Kidney glomerular epithelial cell (primary cell): ENCODE measurements around the gene CYB5R4.
"Not testable (repeated sequence)": the region's sequence is repeated elsewhere in the genome, so short reads cannot be mapped to it uniquely, and the experiment has no call there.

Source experiments
- DNase-seq: peaks from one replicate; lab custom pipeline; 2025; lab: John Stamatoyannopoulos, UW

The CYB5R4 gene

DNA sequence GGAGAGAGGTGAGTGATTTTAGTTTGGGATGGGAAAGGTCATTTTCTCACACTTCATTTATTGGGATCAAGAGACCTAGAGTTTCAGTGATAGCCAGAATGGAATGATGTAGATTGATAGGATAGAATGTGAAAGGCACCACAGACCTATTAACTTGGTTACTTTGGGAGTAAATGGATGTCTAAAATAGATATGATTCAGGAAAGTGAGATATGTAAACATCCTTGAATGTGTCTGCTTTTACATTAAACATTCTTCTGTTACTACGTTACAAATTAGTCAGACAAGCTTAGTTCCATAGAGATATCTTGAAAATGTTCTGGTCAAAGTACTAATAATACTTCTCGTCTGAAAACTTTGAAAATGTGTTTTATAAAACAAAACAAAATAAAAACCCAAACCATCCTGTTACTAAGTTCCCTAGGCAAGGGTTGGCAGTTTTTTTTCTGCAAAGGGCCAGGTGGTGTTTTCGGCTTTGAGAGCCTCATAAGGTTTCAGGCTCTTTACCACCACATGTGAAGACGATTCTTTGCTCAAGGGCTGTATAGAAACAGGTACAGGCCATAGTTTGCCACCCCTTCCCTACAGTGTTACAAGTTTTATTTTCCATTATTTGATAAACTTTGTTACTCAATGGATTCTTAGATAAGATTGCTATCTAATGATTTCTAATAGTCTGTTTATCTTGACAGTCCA is 3.4 kb downstream of the CYB5R4 start:
- DNase-seq = no peak

DNA sequence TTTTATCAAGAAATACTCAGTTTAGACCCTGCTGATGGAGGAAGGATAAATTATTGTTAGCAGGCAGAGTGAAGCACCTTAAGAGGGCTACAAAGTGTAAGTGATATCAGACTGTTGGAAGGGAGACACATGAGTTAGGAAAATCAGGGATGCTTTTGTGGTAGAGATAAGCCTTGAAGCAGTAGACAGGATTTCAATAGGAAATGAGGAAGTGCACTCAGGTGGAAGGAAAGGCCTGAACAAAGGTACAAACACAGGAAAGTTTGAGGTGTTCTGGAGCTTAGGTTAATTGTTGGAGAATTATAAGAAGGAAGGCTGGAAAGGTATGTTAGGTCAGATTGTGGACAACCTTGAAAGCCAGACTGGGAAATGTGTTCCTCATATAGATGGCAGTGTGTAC is 7.6 kb downstream of the CYB5R4 start:
- DNase-seq = no peak

DNA sequence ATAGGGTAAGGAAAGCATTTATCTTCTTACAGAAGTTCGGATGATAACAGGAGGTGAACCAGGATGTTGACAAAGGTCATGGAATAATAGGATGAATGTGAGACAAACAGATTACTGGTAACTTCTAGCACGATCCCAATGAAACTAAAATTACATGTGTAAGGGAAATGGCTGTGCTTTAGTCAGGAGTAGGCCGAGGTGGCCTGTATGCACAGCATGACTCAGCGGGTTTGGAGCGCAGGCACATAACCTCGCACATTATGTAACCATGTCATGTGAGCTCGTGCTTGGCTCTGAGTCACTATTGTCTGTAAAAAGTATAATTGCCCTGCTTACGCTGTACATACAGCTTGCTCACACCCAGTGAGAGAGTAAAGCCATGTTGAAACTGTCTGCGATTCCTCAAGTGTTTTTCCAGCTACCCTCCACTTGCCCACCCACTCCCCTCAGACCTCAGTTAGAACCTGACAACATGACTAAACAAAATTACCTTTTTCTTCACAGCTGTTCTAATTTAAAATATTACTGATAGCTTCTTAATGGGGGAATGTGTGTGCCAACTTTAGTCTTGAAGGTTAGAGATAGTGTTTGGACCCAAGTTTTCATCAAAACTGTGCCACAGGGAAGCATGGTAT is 8.2 kb downstream of the CYB5R4 start:
- DNase-seq = no peak

DNA sequence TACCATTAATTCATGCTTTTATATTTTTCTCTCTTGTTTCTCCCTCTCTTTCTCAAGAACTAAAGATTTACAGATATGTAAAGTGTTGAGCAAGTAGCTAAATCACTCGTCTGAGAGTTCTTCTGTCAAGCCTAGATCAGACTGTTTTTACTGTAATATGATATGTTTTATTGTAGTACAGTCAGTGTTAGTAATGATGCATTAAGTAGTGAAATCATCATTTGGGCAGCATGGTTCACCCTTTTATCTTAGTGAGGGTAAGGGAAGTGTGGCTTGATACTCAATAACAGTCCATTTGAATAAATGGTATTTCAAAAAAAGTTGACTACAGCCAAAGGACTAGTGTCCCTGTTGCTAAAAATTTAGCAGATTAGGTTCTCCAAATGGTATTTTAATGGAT is 9.2 kb downstream of the CYB5R4 start:
- peak; percentile 82 for DNase-seq

DNA sequence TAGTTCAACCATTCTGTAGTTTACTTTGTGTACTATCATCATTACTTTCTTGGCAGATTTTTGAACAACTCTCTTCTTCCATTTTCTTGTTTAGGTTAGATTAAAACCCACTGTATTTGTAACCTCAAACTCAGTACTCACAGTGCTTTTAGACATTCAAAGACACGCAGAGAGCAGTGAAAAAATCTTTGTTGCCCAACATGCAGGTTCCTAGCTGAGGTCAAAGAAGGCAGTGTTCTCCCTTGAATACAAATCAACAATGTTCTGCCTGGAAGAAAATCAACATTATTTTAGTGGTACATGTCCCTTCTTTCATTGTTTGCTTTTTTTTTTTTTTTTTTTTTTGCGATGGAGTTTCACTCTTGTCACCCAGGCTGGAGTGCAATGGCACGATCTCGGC is 11.2 kb downstream of the CYB5R4 start:
- no peak for DNase-seq

DNA sequence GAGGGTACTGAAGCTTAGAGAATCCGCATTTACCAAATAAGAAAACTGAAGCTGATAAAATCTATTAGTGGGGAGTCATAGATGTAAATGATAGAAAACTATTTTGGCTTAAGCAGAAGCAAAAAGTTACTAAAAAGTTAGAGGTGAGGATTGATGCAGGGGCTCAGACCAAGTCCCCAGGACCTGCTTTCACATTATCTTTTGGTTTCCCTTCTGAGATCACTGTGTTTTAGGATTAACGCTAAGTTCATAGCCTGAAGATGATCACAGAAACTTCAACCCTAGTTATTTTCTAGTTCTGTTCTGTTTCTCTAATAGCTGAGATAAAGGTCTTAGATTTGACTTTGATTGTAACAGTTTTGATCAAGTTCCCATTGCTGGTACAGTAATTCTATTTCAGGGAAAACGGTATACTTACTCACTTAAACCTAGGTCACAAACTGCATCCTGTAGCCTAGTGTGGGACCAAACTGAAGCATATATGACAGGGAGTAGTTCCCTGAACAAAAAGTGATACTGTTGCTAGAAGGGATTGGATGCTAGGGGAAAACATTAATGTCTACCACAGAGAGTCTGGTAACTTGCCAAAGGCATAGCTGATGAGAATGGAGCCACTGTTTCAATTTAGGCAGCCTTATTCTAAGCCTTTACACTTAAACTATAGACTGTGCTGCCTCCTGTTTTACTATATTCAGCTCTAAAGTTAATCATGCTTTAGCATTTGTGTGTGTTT is 13.1 kb downstream of the CYB5R4 start:
- DNase-seq = no peak

DNA sequence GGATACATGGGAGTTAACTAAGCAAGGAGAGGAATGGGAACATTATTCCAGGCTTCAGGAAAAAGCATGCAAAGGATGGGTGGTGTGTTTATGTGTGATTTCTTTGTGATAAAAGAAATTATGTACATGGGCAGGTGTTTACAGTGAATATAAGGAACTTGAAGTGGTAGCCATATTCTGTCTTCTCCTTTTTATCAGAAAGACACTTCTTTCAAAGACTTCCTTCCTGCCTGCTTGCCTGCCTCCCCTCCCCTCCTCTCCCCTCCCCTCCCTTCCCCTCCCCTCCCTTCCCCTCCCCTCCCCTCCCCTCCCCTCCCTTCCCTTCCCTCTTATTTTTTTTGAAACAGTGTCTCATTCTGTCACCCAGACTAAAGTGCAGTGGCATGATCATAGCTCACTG is 14.4 kb downstream of the CYB5R4 start:
- DNase-seq = no peak

DNA sequence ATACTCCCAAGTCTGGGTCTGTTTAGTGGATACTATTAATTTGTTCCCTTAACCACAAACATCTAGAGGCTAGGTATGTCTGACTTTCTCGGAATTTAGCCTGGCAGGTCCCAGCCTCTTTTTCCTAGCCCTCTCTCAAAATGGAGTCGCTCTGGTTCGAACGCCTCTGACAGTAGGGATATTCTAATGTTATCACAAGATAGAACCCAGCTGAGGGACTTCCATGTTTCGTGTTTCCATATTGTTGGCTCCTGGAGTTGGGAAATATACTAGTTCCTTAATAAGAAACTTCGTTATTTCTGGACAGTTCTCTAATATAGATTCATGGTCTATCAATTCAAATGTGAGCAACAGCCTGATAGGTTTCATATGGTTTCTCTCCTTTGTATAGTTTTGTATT is 16.4 kb downstream of the CYB5R4 start:
- DNase-seq = no peak

DNA sequence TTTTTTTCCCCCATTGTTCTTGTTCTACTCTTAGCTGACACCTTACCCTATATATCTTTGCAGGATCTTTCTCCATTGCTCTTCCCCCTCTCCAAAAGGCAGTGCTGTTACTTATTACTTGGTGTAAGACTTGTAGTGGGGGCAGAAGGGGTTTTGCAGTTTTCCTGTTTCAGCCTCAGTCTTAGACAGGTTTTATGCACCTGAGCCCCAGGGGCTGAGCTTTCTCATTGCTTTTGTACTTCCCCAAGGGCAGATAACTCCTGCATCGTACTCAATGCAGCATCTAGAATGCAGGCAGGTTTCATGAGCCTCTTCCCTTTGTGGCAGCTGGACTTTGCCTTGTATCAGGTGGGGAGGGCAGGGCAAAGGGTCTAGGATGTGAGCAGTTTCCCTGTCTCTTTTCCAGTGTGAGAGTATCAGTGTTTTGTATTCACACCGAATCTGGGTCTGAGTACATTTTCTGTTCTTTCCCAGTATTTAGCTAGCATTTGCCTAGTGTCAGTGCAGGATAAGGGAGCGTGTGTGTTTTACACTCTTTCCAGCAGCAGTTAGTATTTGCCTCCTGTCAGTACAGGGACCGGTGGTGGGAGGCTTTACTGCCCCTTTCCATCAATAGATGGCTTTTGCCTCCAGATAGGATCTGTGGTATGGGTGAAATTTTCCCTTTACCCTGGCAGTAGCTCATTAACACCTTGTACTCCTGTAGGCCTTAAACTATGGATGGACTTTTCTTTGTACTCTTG is 19.6 kb downstream of the CYB5R4 start:
- DNase-seq = no peak

DNA sequence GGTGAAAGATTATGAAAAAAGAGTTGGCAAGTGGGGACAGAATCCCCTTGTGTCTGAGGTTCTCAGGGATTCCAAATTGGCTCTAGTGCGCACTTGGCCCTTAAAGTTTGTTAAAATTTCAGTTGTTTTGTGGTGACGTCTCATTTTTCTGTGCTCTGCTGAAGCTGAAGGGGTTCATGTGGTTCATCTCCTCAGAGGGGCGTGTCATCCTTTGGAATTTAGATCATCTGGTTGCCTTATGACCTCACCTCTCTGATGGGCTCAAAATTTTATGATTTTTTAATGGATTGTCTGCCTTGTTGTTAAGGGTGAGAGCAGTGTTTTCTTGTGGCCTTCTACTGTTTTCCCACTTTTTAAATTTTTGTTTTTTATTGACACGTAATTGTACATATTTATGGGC is 20.3 kb downstream of the CYB5R4 start:
- no peak for DNase-seq

DNA sequence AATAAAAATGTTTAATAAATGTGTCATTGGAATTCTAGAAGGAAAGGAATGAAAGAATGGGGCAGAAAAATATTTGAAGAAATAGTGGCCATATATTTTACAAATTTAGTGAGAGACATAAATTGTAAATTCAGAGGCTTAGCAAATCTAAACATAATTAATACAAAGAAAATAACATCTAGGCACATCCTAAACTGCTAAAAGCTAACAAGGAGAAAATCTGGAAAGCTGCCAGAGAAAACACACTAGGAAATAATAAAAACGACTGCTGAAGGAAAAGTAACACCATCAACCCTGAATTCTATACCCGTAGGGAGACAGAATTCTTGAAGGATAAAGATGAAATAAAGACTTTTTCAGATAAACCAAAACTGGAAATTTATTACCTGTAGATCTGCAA is 23.8 kb downstream of the CYB5R4 start:
- DNase-seq = no peak

DNA sequence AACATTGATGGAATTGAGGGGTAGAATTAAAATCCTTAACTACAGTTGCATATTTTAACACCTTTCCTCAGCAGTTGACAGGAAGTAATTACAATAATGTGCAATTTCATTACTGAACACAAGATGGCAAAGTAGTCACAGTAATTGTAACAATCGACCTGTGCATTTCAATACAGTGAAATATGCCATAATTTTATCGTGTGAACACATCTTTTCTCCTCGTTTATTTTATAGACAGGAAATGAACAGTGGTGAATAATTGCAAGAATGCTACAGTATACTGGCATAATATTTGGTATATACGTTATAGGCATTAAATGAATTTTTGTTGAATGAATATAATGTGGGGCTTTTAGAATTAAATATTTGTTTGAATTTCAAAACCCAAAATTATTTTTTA is 25.0 kb downstream of the CYB5R4 start:
- peak; percentile 59 for DNase-seq

DNA sequence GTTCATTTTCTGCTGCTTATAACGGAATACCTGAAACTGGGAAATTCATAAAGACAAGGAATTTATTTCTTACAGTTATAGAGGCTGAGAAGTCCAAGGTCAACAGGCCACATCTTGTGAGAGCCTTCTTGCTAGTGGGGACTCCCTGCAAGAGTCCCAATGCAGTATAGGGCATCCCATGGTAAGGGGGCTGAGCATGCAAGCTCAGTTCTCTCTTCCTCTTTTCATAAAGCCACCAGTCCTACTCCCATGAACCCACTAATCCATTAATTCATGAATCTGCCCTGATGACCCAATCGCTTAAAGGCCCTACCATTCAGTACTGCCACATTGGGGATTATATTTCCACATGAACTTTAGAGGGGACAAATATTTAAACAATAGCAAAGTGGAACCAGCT is 26.5 kb downstream of the CYB5R4 start:
- DNase-seq = no peak

DNA sequence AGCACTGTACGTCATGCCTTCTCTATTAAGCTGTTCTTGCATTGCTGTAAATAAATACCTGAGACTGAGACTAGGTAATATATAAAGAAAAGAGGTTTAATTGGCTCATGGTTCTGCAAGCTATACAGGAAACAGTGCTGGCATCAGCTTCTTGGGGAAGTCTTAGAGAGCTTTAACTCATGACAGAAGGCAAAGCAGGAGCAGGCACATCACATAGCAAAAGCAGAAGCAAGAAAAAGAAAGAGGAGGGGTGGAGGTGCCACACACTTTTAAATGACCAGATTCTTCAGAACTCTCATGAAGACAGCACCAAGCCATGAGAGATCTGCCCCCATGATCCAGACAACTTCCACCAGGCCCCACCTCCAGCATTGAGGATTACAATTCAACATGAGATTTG is 30.1 kb downstream of the CYB5R4 start:
- DNase-seq = no peak

DNA sequence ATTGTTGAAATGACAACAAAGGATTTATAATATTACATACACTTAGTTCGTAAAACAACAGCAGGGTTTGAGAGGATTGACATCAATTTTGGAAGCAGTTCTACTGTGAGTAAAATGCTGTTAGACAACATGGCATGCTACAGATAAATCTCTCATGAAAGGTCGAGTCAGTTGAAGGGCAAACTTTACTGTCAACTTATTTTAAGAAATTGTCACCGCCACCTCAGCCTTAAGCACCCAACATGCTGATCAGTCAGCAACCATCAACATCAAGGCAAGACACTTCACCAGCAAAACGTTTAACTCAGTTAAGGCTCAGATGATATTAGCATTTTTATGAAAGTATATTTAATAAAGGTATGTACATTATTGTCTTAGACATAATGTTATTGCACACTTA is 31.0 kb downstream of the CYB5R4 start:
- DNase-seq = no peak

DNA sequence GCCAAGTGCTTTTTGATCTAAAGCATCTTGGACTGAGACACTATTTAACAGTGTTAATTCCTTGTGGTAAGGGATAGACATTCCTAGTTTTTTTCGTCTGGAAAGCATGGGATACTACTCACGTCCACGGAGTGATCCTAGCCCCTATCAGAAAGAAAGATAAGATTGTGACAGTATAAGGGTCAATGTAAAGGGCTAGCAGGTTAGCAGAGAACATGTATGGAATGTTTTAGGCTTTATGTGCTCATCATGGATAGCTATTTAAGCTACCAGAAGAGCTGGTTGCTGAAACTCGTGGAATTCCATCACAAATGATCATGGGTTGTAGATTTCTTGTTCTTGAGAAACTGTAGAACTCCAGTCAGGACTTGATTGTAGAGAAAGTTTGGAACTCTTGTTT is 32.1 kb downstream of the CYB5R4 start:
- no peak for DNase-seq

DNA sequence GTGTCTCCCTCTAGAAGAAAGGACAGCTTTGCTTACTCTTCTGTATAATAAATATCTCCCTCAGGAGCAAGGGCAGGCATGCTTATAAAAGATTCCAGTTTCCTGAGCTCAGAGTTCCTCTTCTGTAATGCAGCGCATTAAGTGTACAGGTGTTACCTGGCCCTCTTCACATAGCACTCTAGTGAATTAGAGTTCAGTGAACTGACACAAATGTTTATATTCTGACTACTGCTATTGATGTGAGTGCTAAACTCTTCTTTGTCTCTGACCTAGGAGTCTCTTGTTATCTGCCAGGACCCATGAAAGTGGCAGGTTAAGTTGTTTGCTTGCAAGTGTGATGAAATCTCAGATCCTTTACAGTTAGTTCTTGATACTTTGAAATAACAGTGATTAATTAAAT is 33.5 kb downstream of the CYB5R4 start:
- DNase-seq = no peak

DNA sequence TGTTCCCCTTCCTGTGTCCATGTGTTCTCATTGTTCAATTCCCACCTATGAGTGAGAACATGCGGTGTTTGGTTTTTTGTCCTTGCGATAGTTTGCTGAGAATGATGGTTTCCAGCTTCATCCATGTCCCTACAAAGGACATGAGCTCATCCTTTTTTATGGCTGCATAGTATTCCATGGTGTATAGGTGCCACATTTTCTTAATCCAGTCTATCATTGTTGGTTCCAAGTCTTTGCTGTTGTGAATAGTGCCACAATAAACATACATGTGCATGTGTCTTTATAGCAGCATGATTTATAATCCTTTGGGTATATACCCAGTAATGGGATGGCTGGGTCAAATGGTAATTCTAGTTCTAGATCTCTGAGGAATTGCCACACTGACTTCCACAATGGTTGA is 37.6 kb downstream of the CYB5R4 start:
- DNase-seq = not testable (repeated sequence)

DNA sequence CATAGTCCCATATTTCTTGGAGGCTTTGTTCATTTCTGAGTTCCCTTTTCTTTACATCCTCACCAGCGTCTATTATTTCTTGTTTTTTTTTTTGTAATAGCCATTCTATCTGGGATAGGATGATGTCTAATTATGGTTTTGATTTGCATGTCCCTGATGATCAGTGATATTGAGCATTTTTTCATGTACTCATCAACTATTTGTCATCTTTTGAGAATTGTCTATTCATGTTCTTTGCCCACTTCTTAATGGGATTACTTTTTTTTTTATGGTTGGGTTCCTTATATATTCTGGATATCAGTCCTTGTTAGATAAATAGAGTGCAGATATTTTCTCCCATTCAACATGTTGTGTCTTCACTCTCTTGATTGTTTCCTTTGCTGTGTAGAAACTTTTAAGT is 42.1 kb downstream of the CYB5R4 start:
- DNase-seq = no peak

DNA sequence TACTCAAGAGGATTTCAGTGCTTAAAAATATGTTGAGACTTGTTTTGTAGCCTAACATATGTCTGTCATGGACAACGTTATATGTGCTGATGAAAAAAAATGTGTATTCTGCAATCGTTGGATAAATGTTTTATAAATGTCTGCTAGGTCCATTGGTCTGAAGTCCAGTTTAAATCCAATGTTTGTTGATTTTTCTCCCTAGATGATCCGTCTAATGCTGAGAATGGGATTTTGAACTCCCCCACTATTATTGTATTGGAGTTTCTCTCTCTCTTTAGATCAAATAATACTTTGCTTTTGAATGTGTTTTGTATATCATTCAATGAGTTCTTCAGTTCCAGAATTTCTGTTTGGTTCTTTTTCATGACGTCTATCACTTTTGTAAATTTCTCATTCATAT is 44.9 kb downstream of the CYB5R4 start:
- DNase-seq = no peak

DNA sequence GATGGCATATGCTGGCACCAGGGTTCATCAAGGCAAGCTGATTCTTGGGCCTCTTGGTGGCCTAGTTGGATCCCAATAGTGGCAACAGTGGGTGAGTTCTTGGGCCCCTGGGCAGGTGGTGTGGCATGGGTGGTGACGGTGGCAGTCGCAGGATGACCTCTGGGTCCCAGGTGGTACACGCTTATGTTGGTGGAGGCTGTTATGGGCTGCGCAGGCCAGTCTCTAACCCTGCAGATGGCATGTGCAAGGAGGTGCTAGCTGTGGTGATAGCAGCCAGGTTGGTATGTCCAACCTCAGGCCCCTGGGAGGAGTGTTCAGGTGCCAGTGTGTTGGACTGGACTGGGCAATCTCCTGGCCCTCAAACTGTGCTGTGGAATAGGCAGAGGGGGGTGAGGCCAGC is 46.2 kb downstream of the CYB5R4 start:
- DNase-seq = no peak

DNA sequence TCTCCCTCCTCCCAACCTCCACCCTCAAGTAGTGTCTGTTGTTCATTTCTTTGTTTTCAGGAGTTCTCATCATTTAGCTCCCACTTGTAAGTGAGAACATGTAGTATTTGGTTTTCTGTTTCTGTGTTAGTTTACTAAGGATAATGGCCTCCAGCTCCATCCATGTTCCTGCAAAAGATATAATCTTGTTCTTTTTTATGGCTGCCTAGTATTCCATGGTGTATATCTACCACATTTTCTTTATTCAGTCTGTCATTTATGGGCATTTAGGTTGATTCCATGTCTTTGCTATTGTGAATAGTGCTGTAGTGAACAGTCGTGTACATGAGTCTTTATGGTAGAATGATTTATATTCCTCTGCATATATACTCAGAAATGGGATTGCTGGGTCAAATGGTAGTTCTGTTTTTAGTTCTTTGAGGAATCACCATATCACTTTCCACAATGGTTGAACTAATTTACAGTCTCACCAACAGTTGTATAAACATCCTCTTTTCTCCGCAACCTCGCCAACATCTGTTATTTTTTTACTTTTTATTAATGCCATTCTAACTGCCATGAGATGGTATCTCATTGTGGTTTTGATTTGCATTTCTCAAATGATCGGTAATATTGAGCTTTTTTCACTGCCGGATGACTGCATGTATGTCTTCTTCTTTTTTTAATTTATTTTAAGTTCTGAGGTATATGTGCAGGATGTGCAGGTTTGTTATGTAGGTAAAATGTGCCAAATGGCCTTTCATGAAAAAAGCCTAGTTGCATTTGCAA is 48.3 kb downstream of the CYB5R4 start:
- DNase-seq = not testable (repeated sequence)
